HK-2 (cell line): Measurements from ENCODE around the gene ADGRB3.

Experiments
- DNase-seq: peaks from one replicate; pipeline ENCODE4 v3.0.0-alpha.2; 2018; ENCODE audit not compliant: unreplicated experiment

The ADGRB3 gene

GRCh38 chr6:69314531-69314930, 679.4 kb downstream of the ADGRB3 start:
- no peak for DNase-seq

- DNase-seq, result no peak
Measured at GRCh38 chr6:69331886-69332285, 696.8 kb downstream of the ADGRB3 start.

DNA sequence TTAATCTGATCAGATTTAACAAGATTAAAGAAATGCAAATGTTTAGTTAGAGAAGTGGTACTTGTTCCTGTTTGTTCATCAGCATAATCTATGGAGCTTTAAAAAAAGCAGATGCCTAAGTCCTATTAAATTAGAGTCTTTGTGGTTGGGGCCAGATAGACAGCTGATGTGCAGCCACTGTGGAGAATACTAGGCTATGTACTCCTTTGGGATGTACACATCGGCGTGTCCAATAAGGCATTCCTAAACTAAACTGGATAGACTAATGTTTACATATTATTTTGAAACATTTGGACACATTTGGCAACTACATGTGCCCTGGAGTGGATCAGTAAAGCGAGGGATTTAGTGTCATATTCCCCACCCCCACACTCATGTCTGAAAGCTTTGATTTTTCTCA, 702.2 kb downstream of the ADGRB3 start:
- DNase-seq, result no peak

DNA sequence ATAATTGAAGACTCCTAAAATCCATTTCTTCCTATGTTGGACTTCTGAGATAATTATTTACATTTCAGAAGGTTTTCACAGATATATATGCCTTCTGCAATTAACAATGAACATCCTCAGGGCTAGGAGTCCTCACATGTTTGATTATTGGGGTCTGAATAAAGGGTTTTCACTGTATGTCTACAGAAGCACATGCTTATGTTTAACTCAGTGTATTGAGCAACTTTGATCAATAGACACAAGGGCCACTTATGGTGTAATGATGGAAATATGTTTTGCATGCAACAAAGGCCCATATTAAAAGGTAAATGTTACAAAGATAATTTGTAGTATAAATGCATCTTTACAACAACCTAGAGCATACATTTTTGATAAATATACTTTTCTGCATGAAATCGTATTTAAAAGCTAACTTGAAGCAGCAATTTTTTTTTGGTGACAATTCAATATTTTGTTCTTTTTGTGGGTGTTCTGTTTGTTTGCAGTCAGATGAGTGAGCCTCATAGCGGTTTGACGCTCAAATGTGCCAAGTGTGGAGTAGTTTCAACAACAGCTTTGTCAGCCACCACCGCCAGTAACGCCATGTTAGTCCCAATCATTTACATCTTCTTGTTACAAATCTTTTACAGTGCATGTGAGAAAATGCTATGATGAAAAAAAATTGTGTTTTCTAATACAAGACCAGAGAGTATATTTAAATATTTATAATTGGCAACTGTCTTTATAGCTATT, 703.5 kb downstream of the ADGRB3 start:
- no peak for DNase-seq

DNA sequence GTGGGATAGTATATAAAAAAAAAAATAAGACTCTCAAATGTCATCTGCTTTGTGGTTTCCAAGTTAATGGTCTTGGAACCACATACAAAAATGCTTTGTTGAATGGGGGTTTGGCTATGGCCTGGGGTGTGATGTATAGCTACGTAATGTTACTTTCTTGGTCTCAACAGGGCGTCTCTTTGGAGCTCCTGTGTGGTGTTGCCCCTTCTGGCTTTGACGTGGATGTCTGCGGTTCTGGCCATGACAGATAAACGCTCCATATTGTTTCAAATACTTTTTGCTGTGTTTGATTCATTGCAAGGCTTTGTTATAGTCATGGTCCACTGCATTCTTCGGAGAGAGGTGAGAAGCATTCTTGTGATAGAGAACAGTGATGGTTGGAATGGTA, 704.1 kb downstream of the ADGRB3 start:
- no peak for DNase-seq

DNA sequence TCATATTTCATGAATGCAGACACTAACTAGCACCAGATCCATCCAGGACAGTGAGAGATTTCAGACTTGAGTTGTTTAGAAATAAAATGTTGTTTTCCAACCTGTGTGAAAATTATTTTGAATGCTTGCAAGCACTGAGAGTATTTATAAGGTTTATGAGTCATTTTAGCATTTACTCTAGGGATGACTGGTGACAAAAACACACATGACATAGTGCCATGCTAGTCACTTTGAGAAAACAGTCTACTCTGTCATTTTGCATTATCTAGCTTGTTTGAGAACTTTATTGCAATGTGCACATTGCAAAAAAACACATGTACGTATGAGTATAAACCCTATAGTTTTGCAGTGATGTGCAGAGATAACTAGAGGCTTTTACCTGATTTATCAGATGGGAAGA, 705.1 kb downstream of the ADGRB3 start:
- DNase-seq, result no peak

- DNase-seq, result no peak
Measured at GRCh38 chr6:69343851-69344250, 708.8 kb downstream of the ADGRB3 start.

GRCh38 chr6:69349771-69350170, 714.7 kb downstream of the ADGRB3 start:
- DNase-seq, result no peak

- no peak for DNase-seq
Measured at GRCh38 chr6:69362209-69362608, 727.1 kb downstream of the ADGRB3 start.

DNA sequence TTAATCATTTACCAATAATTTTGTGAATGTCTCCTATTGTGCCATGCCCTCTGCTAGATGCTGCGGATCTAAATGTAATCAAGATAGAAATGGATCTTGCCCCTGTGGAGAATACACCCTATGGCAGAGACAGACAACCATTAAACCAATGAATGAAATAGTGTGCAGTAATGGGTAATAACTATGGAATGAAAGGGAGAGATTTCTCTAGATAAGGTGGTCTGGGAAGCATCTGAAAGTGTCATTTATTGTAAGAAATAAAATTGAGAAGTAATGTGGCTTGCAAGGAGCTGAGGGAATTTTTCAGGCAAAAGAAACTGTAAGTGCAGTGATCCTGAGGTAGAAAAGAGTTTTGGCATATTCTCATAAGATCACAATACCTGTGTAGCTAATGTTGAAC, 731.7 kb downstream of the ADGRB3 start:
- DNase-seq, result no peak

DNA sequence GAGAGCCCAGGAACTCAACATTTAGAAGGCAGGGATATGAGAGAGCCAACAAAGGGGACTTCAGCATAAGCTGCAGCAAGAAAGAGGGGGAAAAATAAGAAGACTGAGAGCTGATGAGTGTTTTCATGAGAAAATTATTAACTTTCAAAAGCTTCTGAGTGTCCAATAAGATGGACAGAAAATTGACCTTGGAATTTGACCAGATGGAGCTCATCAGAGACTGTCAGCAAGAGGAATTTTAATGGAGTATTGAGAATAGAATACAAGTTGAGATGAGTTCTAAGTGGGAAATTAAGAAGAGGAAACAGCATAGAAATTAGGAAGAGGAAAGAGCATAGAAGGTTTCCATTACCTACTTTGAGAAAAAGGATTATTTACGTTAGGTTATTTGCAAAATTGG, 733.5 kb downstream of the ADGRB3 start:
- DNase-seq, result no peak

- DNase-seq, result no peak
Measured at GRCh38 chr6:69370763-69371162, 735.7 kb downstream of the ADGRB3 start.

GRCh38 chr6:69378326-69378725, 743.2 kb downstream of the ADGRB3 start:
- no peak for DNase-seq

DNA sequence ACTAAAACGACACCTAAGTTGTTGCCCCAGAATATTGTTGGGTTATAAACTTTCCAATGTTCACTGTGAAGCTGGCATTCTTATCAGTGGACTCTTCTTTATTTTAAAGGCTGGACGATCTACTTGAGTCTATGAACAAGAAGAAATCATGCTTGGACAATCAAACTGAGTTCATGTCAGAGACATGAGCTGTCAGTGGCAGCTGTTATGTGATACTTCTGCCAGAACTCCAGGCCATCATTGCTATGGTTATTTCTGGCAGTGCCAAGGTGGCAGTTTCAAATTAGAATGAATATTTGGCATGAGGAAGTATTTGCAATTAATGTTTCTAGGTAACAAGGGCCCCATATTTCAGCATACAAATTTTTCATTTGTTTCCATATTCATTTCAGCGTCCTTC, 744.4 kb downstream of the ADGRB3 start:
- no peak for DNase-seq

DNA sequence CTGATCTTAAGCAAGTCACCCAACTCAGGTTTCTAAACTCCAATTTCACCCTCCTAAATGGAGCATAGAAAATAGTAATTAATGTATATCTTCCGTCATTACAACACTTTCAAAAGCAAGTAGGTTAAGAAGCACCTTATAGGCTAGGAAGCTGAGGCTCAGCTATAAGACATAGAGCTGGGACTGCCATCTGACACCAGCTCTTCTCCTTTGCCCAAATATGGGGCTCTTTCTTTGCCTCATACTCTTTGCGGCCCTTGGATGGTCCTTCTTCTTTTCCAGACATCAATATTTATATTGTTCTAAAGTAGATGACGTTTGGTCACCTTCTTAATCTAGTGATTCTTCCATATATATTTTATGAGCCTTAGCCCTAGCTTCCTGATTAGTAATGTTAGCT, 748.5 kb downstream of the ADGRB3 start:
- no peak for DNase-seq

DNA sequence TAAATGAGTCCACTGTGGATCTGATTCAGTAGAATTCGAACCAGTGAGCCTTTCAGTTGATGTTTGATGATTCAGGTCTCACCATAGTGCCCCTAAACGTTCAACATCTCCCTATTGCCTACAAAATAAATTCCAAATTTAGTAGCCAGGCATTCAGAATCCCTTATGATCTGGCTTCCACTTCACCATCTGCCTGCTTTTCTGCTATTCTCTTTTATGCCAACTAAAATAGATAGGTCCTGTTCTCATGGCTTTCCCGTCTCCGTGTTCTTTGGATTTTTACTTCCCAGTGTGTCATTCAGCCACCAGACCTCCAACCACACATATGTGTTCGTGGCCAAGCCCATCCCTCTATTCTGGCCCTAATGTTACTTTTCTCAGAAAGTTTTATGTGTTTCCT, 751.3 kb downstream of the ADGRB3 start:
- no peak for DNase-seq

DNA sequence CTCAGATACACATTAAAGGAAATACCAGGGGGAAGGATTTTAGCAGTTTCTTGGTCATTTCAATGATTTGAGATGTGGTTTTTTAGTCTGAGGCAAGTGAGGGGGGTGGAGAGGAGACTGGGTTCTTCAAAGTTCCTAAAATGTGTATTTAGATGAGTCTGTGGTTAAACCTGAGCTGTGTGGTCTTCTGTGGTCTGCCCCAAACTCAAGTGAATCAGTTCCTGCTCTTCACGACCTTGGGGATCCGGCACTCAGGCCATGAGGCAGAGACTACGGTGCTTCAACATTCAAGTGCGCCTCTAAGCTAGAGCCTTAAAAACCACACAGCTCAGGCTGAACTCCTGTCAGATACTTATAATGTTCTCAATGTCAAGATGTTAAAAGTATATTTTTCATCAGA, 755.0 kb downstream of the ADGRB3 start:
- DNase-seq, result peak; percentile 15

GRCh38 chr6:69391106-69391505, 756.0 kb downstream of the ADGRB3 start:
- DNase-seq, result no peak

DNA sequence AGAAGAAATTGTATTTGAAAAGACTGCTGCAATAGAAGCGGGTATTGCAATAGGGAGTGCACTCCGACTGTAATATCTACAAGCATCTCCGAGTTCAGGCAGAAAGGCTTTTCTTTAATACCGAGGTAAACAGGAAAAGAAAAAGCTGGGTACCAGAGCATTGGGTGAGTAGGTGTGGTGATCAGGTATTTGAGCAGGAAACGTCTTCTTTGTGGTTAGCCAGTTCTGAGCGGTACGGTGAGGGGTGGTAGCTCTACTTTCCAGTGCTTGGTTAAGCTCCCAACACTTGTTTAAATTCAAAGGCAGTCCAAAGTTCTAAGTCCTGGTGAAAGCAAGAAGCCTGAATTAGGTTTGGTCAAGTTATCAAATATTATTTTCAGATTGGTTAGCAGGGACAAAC, 757.7 kb downstream of the ADGRB3 start:
- DNase-seq, result no peak

DNA sequence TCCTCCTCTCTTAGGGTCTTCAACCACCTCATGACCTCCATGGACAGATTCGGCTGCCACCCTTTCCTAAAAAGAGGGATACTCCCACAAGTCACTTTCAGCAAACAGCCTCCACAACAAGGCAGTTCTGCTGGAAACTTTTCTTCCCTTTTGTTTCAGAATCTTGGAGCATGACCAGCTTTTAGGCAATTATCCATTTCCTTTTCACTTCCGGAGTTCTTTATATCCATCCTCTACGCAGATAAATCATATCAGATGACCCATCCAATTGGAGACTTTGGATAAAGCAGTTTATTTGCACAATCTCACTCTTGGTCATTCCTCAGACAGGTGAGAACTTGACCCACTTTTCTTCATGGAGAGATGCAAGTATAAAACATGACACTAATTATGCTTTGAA, 763.2 kb downstream of the ADGRB3 start:
- no peak for DNase-seq

DNA sequence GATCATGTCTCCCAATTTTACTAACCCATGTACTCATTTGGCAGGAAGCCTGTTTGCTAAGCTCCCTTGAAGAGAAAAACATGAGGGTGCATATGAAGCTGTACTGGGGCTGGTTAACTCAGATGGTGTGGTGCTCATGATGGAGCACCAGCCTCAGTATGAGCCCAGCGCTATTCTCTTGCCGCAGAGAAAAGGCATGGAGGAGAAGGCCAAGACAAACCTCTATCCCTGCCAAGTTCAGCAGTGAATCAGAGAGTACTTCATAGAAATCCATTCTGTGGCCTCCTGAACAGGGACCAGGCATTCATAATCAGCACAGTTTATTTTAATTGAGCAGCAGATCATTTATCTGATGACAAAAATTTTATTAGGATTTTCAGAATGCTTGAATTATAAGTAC, 763.6 kb downstream of the ADGRB3 start:
- no peak for DNase-seq

DNA sequence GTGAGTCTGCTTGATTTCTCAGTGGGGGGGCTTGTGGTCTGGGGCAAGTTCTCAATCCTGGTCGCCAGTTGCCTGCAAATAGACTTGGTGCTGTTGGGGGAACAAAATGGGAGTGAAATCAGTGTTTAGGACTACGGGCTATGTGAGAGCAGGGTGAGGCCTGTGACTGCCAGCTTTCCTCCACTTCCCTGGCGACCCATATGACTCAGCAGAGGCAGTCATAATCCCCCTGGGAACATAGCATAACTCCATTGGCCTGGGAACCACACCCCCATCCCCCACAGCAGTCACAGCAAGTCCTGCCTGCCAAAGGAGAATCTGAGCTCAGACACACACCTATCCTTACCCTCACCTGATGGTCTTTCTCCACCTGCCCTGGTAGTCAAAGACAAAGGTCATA, 773.8 kb downstream of the ADGRB3 start:
- DNase-seq, result no peak

DNA sequence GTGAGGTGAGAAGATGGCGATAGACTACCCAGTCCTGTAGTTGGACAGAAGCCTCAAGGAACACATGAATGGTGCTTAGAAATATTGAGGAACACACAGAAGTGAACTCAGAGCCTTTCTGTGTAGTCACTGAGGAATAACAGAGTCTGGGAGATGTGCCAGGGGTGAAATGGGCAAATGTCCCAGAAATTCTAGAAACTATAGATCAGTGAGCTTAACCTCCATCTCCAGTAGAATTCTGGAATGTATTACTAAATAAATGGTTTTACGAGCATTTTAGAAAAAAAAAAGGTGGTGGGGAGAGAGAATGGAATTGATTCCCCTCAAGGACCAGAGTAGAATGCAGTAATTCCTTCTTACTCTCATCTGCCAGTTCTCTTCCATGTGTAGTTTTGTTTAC, 781.7 kb downstream of the ADGRB3 start:
- DNase-seq, result no peak

DNA sequence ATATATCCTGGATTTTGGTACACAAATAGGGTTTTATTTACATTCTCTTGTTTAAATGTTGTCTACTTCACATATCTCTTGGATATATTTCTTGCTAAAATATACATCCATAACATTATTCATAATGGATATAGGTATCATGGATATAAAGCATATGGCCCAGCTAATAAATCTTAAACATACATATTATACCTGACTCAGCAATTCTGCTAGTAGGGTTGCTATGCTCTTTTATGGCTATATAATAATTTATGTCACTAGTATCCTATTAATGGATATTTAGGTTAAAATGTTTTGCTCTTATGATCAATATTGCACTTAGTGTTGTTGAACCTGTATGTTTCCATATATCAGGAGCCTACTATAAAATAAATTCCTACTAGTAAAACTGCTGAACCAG, 786.2 kb downstream of the ADGRB3 start:
- DNase-seq, result no peak
